ENCODE results near the gene NDN. TPM values are rescaled to one million over a fixed set of nuclear protein-coding genes. Genes with fewer than 3 reads are reported as not detected.
"Not testable (repeated sequence)": the region's sequence is repeated elsewhere in the genome, so short reads cannot be mapped to it uniquely, and the experiment has no call there.

The NDN gene, protein sequence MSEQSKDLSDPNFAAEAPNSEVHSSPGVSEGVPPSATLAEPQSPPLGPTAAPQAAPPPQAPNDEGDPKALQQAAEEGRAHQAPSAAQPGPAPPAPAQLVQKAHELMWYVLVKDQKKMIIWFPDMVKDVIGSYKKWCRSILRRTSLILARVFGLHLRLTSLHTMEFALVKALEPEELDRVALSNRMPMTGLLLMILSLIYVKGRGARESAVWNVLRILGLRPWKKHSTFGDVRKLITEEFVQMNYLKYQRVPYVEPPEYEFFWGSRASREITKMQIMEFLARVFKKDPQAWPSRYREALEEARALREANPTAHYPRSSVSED
- polyA plus RNA-seq (ENCODE audit: low read depth in 6 of 6), result under 1 TPM in 2 of 6 donors, not detected in 4; 0.29 to 0.85 TPM

DNA sequence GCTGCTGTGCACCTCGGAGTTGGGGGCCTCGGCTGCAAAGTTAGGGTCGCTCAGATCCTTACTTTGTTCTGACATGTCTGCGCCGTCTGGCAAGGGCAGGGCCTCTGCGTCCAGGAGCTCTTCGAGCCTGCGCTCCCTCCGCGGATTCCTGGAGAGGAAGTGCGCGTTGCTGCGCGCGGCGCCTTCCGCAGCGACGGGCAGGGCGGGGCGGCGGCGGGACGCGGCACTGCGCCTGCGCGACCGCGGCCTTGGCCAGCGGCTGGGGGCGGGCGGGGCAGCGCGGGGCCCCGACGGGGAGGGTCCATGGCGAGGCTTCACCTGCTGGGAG lies at the start of gene NDN:
Gene NDN (minus strand): TSS at position 163 of the 328 bp plus-strand sequence. CDS start 88 bp downstream, at position 75.
- Mint-ChIP-seq H3K27ac (no peak within 1 kb of the TSS), H3K4me3 (peak within 1 kb of the TSS in 1 of 8 donors; percentile 12), H3K4me1 (no peaks in the 10 kb centered on the region), H3K36me3 (no peaks in the 10 kb centered on the region), H3K9me3 (peaks cover 0 to 5% (median 1%) of the 10 kb centered on the region in 7 donors), H3K27me3 (no peaks in the 10 kb centered on the region)
- ATAC-seq (ENCODE audit: low read depth in 2 of 2) (no peak), DNase-seq (no peak)

DNA sequence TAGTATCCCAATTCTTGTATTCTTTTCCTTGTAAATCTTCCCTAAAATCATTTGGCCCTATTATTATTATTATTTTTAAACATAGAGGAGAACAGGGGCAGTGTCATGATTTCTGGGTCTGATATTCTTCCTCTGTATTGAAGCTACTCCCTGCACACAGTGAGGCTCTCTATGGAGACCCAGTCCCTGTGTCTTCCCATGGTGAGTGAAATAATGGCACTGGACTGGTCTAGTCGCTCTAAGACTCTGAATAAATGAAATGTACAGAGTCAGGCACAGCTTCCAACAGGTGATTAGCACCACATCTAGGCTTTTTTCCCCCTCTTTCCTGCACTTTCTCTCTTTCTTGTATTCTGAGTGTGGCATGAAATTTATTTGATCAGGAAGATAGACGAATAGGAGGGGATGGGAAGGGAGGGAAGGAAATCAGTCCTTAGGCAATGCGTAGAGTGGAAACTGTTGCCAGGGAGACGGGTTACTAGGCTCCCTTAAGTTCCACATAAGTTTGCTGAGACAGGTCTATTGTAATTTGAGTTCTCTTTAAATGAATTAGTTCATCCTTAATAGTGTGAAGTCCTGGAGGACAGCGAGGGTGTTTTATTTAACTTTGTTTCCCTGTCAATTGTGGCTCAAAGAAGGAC lies 49.0 kb upstream of the NDN start:
- Mint-ChIP-seq H3K27me3 (no peaks in the 10 kb centered on the region), H3K4me1 (no peaks in the 10 kb centered on the region), H3K27ac (no peak overlapping the region), H3K9me3 (peaks cover 0 to 24% (median 9%) of the 10 kb centered on the region in 7 donors), H3K36me3 (no peaks in the 10 kb centered on the region), H3K4me3 (no peak overlapping the region)
- no peak for DNase-seq
- no peak for ATAC-seq (ENCODE audit: low read depth in 2 of 2)

DNA sequence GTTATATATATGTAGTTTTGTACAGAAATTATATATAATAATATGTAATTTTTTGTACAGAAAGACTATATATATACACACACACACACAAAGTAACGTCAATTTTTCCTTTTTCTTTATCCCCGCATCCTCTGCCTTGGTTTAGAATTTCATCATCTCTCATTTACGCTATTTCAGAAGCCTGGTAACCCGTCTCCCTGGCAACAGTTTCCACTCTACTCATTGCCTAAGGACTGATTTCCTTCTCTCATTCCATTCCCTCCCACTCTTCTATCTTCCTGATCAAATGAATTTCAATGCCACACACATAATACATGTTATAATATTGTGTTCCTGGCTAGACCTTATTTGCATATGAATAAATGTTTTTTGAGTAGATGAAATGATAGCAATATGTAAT lies 47.8 kb upstream of the NDN start:
- Mint-ChIP-seq H3K9me3 (peaks cover 0 to 18% (median 8%) of the 10 kb centered on the region in 7 donors), H3K4me3 (no peak overlapping the region), H3K27me3 (no peaks in the 10 kb centered on the region), H3K27ac (no peak overlapping the region), H3K4me1 (no peaks in the 10 kb centered on the region), H3K36me3 (no peaks in the 10 kb centered on the region)
- DNase-seq (no peak), ATAC-seq (ENCODE audit: low read depth in 2 of 2) (no peak)

DNA sequence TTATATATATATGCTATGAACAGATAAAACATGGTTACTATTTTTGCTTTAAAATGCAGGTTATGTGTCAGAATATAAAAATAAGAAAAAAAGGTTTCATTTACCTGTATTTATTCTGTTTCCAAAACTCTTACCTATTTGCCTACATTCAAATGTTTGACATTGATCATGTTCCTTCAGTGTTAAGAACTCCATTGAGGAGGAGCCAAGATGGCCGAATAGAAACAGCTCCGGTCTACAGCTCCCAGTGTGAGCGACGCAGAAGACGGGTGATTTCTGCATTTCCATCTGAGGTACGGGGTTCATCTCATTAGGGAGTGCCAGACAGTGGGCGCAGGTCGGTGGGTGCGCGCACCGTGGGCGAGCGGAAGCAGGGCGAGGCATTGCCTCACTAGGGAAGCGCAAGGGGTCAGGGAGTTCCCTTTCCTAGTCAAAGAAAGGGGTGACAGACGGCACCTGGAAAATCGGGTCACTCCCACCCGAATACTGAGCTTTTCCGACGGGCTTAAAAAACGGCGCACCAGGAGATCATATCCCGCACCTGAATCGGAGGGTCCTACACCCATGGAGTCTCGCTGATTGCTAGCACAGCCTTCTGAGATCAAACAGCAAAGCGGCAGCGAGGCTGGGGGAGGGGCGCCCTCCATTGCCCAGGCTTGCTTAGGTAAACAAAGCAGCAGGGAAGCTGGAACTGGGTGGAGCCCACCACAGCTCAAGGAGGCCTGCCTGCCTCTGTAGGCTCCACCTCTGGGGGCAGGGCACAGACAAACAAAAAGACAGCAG lies 27.0 kb upstream of the NDN start:
- H3K9me3 Mint-ChIP-seq; H3K36me3 Mint-ChIP-seq; ATAC-seq (ENCODE audit: low read depth in 2 of 2); H3K4me1 Mint-ChIP-seq; H3K27me3 Mint-ChIP-seq; DNase-seq; H3K27ac Mint-ChIP-seq; H3K4me3 Mint-ChIP-seq: not testable (repeated sequence)

DNA sequence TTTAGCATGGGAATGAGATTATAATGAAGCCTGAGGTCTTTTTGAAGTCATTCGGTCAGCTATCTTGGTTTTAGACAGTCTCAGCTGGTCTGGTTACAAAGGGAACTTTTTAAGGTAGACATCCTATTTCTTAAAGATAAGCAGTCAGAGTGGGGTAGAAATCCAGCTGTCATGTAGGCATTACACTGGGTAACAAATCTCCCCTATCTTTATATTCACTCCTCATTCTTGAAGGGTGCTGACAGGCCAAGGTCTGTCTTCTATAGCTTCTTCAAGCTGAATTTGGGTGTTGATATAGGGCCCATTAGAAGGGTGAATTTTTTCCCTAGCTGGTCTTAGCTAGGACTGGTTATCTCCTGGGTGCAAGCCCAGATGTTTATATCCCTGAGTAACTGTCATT lies 21.2 kb upstream of the NDN start:
- Mint-ChIP-seq H3K4me1 (no peaks in the 10 kb centered on the region), H3K27ac (no peak overlapping the region), H3K9me3 (peaks cover 0 to 7% (median 4%) of the 10 kb centered on the region in 7 donors), H3K27me3 (no peaks in the 10 kb centered on the region), H3K36me3 (no peaks in the 10 kb centered on the region), H3K4me3 (no peak overlapping the region)
- DNase-seq, result no peak
- no peak for ATAC-seq (ENCODE audit: low read depth in 2 of 2)

DNA sequence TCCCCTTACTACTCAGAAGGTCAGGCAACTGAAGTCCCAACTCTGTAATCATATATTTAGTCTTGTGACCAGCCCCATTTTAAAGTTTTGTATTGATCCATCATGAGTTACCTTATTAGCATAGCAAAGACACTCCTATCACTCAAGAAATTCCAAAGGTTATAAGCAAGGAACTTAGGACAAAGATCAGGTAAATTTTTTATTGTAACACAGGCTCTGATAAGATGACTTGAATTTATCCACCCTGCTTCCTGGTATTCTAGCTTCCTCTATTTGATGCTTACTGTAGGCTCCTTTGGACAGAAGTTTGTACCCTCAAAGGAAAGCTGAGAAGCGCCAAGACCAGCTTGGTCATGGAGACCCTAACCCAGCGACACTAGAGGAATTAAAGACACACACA lies 8.2 kb upstream of the NDN start:
- H3K27ac Mint-ChIP-seq, result no peak overlapping the region
- H3K36me3 Mint-ChIP-seq, result no peaks in the 10 kb centered on the region
- no peaks in the 10 kb centered on the region for H3K27me3 Mint-ChIP-seq
- peaks cover 0 to 10% (median 7%) of the 10 kb centered on the region in 7 donors for H3K9me3 Mint-ChIP-seq
- no peaks in the 10 kb centered on the region for H3K4me1 Mint-ChIP-seq
- DNase-seq (no peak), ATAC-seq (ENCODE audit: low read depth in 2 of 2) (no peak)
- H3K4me3 Mint-ChIP-seq, result no peak overlapping the region

DNA sequence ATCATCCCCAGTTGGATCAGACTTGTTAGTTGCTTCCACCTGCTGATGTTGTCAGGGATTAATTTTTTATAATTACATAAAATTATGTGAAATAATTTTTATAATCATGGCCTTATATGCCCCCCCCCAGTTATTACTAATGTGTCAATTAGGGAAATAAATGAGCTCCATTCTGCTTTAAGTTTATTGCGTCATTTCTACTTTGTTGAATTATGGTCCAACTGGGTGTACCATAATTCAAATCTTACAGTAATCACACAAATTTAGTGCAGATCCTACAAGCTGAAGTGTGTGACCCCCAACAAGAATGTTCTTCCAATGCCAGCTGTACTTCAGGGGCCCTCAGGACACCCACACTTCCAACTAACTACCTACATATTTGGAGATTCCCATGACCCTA lies 7.5 kb upstream of the NDN start:
- DNase-seq, result no peak
- H3K27ac Mint-ChIP-seq, result no peak overlapping the region
- H3K4me3 Mint-ChIP-seq, result no peak overlapping the region
- no peak for ATAC-seq (ENCODE audit: low read depth in 2 of 2)
- no peaks in the 10 kb centered on the region for H3K27me3 Mint-ChIP-seq
- H3K36me3 Mint-ChIP-seq, result no peaks in the 10 kb centered on the region
- H3K4me1 Mint-ChIP-seq, result no peaks in the 10 kb centered on the region
- H3K9me3 Mint-ChIP-seq, result peaks cover 0 to 10% (median 7%) of the 10 kb centered on the region in 7 donors

DNA sequence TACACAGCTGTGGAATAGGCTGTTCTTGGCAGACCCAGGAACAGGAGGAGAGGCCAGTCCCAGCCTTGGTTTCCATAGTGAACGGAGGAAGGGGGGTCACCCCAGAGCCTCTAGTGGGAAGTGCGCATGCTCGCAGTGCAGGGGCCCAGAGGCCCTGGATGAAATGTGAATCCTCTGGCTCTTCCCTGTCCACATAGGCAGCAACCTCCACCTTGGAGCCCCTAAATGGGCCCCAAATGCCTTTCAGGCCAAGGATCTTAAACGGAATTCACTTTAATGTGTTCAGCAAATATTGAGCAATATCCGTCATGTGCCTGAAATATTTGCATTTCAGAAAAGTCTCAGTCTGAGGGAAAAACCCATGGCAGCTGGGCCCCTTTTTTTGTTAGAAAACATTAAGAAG lies 3.3 kb upstream of the NDN start:
- H3K27me3 Mint-ChIP-seq, result no peaks in the 10 kb centered on the region
- ATAC-seq (ENCODE audit: low read depth in 2 of 2), result no peak
- DNase-seq, result no peak
- H3K27ac Mint-ChIP-seq, result no peak overlapping the region
- no peaks in the 10 kb centered on the region for H3K4me1 Mint-ChIP-seq
- peaks cover 4 to 9% (median 5%) of the 10 kb centered on the region in 7 donors for H3K9me3 Mint-ChIP-seq
- no peaks in the 10 kb centered on the region for H3K36me3 Mint-ChIP-seq
- H3K4me3 Mint-ChIP-seq, result no peak overlapping the region

DNA sequence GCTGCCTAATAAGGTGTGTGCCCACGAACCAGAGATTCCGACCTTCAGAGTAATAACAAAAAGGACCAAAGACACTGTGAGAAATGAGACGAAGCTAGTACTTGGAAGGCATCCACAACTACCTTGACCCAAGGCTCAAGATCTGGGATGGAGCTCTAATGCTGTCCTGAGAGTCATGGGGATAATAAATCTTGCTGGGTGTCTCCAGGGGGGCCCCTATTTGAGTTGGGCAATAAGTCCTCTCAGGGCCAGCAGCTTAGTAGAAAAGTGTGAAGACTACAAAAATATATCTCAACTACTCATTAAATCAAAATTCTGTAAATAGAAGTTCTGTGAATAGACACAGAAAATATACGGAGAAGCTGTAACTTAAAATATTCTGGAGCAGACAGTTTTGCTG lies 2.9 kb upstream of the NDN start:
- Mint-ChIP-seq H3K27me3 (no peaks in the 10 kb centered on the region), H3K4me1 (no peaks in the 10 kb centered on the region), H3K9me3 (peaks cover 0 to 9% (median 5%) of the 10 kb centered on the region in 7 donors), H3K27ac (no peak overlapping the region), H3K36me3 (no peaks in the 10 kb centered on the region), H3K4me3 (peak overlapping the region in 1 of 8 donors; percentile 16)
- DNase-seq, result no peak
- no peak for ATAC-seq (ENCODE audit: low read depth in 2 of 2)

DNA sequence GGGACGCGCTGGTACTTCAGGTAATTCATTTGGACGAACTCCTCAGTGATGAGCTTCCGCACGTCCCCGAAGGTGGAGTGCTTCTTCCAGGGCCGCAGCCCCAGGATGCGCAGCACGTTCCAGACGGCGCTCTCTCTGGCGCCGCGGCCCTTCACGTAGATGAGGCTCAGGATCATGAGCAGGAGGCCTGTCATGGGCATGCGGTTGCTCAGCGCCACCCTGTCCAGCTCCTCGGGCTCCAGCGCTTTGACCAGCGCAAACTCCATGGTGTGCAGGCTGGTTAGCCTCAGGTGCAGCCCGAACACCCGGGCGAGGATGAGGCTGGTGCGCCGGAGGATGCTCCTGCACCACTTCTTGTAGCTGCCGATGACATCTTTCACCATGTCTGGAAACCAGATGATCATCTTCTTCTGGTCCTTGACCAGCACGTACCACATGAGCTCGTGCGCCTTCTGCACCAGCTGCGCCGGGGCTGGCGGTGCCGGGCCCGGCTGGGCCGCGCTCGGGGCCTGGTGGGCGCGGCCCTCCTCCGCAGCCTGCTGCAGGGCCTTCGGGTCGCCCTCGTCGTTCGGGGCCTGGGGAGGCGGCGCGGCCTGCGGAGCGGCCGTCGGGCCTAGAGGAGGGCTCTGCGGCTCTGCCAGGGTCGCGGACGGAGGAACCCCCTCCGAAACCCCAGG lies 501 bp downstream of the NDN start:
- Mint-ChIP-seq H3K9me3 (peaks cover 0 to 7% (median 1%) of the 10 kb centered on the region in 7 donors), H3K27me3 (no peaks in the 10 kb centered on the region), H3K4me1 (no peaks in the 10 kb centered on the region), H3K27ac (no peak overlapping the region), H3K4me3 (no peak overlapping the region), H3K36me3 (no peaks in the 10 kb centered on the region)
- ATAC-seq (ENCODE audit: low read depth in 2 of 2) (no peak), DNase-seq (no peak)

DNA sequence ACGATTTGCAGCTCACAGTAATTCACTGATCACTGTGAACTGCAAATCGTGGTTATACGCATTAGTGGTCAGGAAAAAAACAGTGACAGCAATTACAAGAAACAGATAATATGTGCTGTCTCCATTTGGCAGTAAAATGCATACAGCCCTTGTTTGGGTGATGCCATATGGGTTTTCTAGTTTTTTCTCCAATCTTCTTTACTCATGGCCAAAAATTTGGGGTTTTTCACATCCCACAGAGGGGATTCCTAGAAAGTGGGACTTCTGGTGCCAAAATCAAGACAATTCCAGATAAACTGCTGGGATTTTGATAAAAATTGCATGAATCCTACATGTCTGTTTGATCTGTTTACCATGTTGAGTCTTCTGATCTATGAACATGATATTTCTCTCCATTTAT lies 15.6 kb downstream of the NDN start:
- peak overlapping the region in 1 of 6 donors; percentile 18 for H3K27ac Mint-ChIP-seq
- H3K27me3 Mint-ChIP-seq, result no peaks in the 10 kb centered on the region

DNA sequence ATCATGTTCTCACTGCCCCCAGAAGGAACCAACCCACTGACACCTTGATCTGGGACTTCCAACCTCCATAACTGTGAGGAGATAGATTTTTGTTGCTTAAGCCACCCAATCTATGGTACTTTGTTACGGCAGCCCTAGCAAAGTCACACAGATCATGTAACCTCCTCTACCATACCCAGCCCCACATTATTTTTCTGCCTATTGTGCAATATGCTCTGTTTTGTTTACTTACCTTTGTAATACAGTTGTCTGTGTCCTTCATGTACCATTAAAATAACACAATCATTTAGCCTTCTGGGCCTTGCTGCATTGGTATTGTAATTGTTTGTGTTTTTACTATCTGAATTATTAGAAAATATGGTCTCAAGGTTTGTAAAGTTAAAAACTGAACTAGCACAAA lies 16.1 kb downstream of the NDN start:
- H3K27me3 Mint-ChIP-seq, result no peaks in the 10 kb centered on the region
- no peak overlapping the region for H3K27ac Mint-ChIP-seq
- ATAC-seq (ENCODE audit: low read depth in 2 of 2) (no peak), DNase-seq (no peak)
- H3K4me3 Mint-ChIP-seq, result no peak overlapping the region
- no peaks in the 10 kb centered on the region for H3K36me3 Mint-ChIP-seq
- no peaks in the 10 kb centered on the region for H3K4me1 Mint-ChIP-seq
- H3K9me3 Mint-ChIP-seq, result peaks cover 0 to 2% (median 0%) of the 10 kb centered on the region in 7 donors

More for the DNA sequence above, 15.6 kb downstream of the NDN start:
- DNase-seq, result no peak
- Mint-ChIP-seq H3K4me3 (no peak overlapping the region), H3K9me3 (peaks cover 0 to 2% (median 0%) of the 10 kb centered on the region in 7 donors), H3K36me3 (no peaks in the 10 kb centered on the region), H3K4me1 (no peaks in the 10 kb centered on the region)
- ATAC-seq (ENCODE audit: low read depth in 2 of 2), result no peak

DNA sequence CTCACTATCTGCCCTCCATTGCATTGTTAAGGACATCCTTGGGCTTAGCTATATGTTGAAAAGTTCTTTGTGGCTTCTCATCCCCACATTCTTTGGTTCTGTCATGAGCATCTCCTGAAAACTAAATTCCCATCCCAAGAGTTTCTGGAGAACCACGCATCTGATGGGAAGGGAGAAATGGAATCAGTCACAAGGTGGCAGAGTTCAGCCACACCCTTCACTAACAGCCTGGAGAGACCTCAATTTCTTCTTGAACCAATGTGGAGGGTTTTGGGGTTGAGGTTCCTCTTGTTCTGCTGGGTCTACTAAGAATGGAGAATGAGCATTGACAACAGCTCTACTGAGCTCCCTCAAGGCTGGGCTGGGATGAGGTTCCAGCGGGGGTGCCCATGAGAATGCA lies 23.9 kb downstream of the NDN start:
- no peak for ATAC-seq (ENCODE audit: low read depth in 2 of 2)
- H3K27me3 Mint-ChIP-seq, result no peaks in the 10 kb centered on the region
- no peak for DNase-seq
- H3K36me3 Mint-ChIP-seq, result no peaks in the 10 kb centered on the region
- no peak overlapping the region for H3K27ac Mint-ChIP-seq
- no peak overlapping the region for H3K4me3 Mint-ChIP-seq
- H3K9me3 Mint-ChIP-seq, result peaks cover 0 to 5% (median 0%) of the 10 kb centered on the region in 7 donors
- H3K4me1 Mint-ChIP-seq, result no peaks in the 10 kb centered on the region

Data from naive B cell (primary cell).